Upper lobe of left lung (tissue), 4 donors: ENCODE measurements around the gene CLEC20A.

Experiments used
- EP300 ChIP-seq, 4 donors: sonication (generic); formaldehyde crosslinking; IDR thresholded peaks; one replicate each; pipeline ENCODE4 v1.5.1; 2017; ENCODE audit warnings: antibody characterized with exemption in 4 of 4, control low read depth in 2 of 4
- POLR2A ChIP-seq, 4 donors: fragments of 450-650 bp; IDR thresholded peaks; one replicate each; pipeline ENCODE4 v1.5.1; 2016 to 2017; ENCODE audit warnings: antibody characterized with exemption in 4 of 4, mild to moderate bottlenecking in 2 of 4
- POLR2AphosphoS5 ChIP-seq, 2 donors: sonication (generic); formaldehyde crosslinking; IDR thresholded peaks; one replicate each; pipeline ENCODE4 v1.5.1; 2017; ENCODE audit warnings: antibody characterized with exemption in 2 of 2
- TF ChIP-seq, protein P1 (sequence below), 6 experiments: fragments of 450-650 bp in 4 of 6; fragments of 200-600 bp in 2 of 6; sonication (generic) in 2 of 6; IDR thresholded peaks; one replicate each; pipeline ENCODE4 v1.5.1; 2016 to 2019; ENCODE audit warnings: antibody characterized with exemption in 6 of 6

- TF ChIP-seq POLR2A (IDR thresholded peaks at IDR 0.05) (no peak), POLR2AphosphoS5 (IDR thresholded peaks at IDR 0.05) (no peak), EP300 (IDR thresholded peaks at IDR 0.05) (no peak)
- TF ChIP-seq, protein P1, sequence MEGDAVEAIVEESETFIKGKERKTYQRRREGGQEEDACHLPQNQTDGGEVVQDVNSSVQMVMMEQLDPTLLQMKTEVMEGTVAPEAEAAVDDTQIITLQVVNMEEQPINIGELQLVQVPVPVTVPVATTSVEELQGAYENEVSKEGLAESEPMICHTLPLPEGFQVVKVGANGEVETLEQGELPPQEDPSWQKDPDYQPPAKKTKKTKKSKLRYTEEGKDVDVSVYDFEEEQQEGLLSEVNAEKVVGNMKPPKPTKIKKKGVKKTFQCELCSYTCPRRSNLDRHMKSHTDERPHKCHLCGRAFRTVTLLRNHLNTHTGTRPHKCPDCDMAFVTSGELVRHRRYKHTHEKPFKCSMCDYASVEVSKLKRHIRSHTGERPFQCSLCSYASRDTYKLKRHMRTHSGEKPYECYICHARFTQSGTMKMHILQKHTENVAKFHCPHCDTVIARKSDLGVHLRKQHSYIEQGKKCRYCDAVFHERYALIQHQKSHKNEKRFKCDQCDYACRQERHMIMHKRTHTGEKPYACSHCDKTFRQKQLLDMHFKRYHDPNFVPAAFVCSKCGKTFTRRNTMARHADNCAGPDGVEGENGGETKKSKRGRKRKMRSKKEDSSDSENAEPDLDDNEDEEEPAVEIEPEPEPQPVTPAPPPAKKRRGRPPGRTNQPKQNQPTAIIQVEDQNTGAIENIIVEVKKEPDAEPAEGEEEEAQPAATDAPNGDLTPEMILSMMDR (IDR thresholded peaks at IDR 0.05), result no peak
Measured at GRCh38 chr1:178538192-178538916, 41.6 kb upstream of the CLEC20A start.
